T-helper 1 cell treated with Interleukin-12 subunit alpha and Interleukin-12 subunit beta and Interleukin-4 antibody, amounts not matched to agents 30 μg/mL and 1 μg/mL, for 36 hours (primary cell): ENCODE results near the gene COG5.

Experiments
- H3K27ac Mint-ChIP-seq: one replicate; pipeline ENCODE4 v1.8.0; 2021; ENCODE audit warnings: mild to moderate bottlenecking, mixed read lengths
- H3K27me3 Mint-ChIP-seq: one replicate; pipeline ENCODE4 v1.8.0; 2021; ENCODE audit warnings: low read depth, mixed read lengths
- H3K36me3 Mint-ChIP-seq: one replicate; pipeline ENCODE4 v1.8.0; 2021; ENCODE audit warnings: low read depth, mixed read lengths
- H3K4me1 Mint-ChIP-seq: one replicate; pipeline ENCODE4 v1.8.0; 2021; ENCODE audit warnings: low read depth, mixed read lengths
- H3K4me3 Mint-ChIP-seq: one replicate; pipeline ENCODE4 v1.8.0; 2021; ENCODE audit warnings: mild to moderate bottlenecking, moderate library complexity, mixed read lengths
- H3K9me3 Mint-ChIP-seq: one replicate; pipeline ENCODE4 v1.8.0; 2021; ENCODE audit warnings: mixed read lengths

Gene COG5

GRCh38 chr7:107505362-107505761 lies 58.4 kb downstream of the COG5 start:
- peaks cover 13% of the 10 kb centered on the region for H3K4me1 Mint-ChIP-seq
- H3K27me3 Mint-ChIP-seq, result no peaks in the 10 kb centered on the region
- no peak overlapping the region for H3K27ac Mint-ChIP-seq
- peaks cover 5% of the 10 kb centered on the region for H3K9me3 Mint-ChIP-seq
- no peak overlapping the region for H3K4me3 Mint-ChIP-seq
- H3K36me3 Mint-ChIP-seq, result peaks cover 9% of the 10 kb centered on the region

- peaks cover 13% of the 10 kb centered on the region for H3K4me1 Mint-ChIP-seq
- H3K27ac Mint-ChIP-seq, result no peak overlapping the region
- no peaks in the 10 kb centered on the region for H3K27me3 Mint-ChIP-seq
- no peak overlapping the region for H3K4me3 Mint-ChIP-seq
- H3K36me3 Mint-ChIP-seq, result peaks cover 7% of the 10 kb centered on the region
- no peaks in the 10 kb centered on the region for H3K9me3 Mint-ChIP-seq
These were observed 60.0 kb downstream of the COG5 start for GRCh38 chr7:107503687-107504086.

DNA sequence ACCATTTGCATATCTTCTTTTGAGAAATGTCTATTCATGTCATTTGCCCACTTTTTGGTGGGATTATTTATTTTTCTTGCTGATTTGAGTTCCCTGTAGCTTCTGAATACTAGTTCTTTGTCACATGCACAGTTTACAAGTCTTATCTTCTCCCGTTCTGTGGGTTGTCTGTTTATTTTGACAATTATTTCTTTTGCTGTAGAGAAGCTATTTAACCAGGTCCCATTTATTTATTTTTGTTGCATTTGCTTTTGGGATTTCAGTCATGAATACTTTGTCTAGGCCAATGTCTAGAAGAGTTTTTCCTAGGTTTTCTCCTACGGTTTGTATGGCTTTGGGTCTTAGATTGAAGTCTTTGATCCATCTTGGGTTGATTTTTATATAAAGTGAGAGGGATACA lies 60.9 kb downstream of the COG5 start:
- Mint-ChIP-seq H3K4me1 (peaks cover 13% of the 10 kb centered on the region), H3K9me3 (no peaks in the 10 kb centered on the region), H3K27me3 (no peaks in the 10 kb centered on the region), H3K36me3 (peaks cover 5% of the 10 kb centered on the region), H3K4me3 (no peak overlapping the region), H3K27ac (no peak overlapping the region)

DNA sequence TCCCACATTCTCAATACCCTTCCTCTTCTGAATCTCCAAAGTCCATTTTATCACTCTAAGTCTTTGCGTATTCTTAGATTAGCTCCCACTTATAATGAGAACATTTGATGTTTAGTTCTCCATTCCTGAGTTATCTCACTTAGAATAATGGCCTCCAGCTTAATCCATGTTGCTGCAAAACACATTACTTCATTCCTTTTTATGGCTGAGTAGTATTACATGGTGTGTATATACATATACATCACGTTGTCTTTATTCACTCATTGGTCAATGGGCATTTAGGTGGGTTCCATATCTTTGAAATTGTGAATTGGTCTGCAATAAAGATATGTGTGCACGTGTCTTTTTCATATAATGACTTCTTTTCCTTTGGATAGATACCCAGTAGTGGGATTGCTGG lies 61.6 kb downstream of the COG5 start:
- Mint-ChIP-seq H3K4me3 (no peak overlapping the region), H3K27ac (no peak overlapping the region), H3K9me3 (peaks cover 2% of the 10 kb centered on the region), H3K4me1 (peaks cover 13% of the 10 kb centered on the region), H3K27me3 (no peaks in the 10 kb centered on the region), H3K36me3 (peaks cover 5% of the 10 kb centered on the region)

GRCh38 chr7:107501593-107501992 lies 62.1 kb downstream of the COG5 start:
- no peak overlapping the region for H3K4me3 Mint-ChIP-seq
- H3K4me1 Mint-ChIP-seq, result peaks cover 10% of the 10 kb centered on the region
- H3K27me3 Mint-ChIP-seq, result no peaks in the 10 kb centered on the region
- H3K36me3 Mint-ChIP-seq, result peaks cover 5% of the 10 kb centered on the region
- H3K9me3 Mint-ChIP-seq, result peaks cover 4% of the 10 kb centered on the region
- no peak overlapping the region for H3K27ac Mint-ChIP-seq

GRCh38 chr7:107499731-107500130 lies 64.0 kb downstream of the COG5 start:
- Mint-ChIP-seq H3K27ac (no peak overlapping the region), H3K4me1 (peaks cover 7% of the 10 kb centered on the region), H3K36me3 (peaks cover 1% of the 10 kb centered on the region), H3K9me3 (peaks cover 4% of the 10 kb centered on the region), H3K4me3 (no peak overlapping the region), H3K27me3 (no peaks in the 10 kb centered on the region)

DNA sequence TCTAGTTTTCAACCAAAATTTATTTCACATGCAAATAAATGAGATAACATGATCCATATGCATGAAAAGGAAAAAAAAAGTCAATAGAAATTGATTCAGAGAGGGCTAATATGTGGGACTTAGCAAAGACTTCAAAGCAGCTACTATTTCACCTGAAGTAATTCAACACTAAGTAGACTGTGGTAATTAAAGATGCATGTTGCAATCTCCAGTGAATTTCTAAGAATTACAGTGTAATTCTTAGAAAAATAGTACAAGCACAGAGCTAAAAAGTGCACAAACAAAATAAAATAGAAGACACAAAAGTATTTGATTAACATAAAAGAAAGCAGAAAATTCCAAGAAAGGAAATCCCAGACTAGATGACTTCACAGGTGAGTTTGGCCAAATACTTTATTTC lies 68.2 kb downstream of the COG5 start:
- Mint-ChIP-seq H3K27me3 (no peaks in the 10 kb centered on the region), H3K4me1 (peaks cover 5% of the 10 kb centered on the region), H3K4me3 (no peak overlapping the region), H3K36me3 (peaks cover 3% of the 10 kb centered on the region), H3K27ac (no peak overlapping the region), H3K9me3 (peaks cover 4% of the 10 kb centered on the region)

- peaks cover 5% of the 10 kb centered on the region for H3K4me1 Mint-ChIP-seq
- H3K27me3 Mint-ChIP-seq, result no peaks in the 10 kb centered on the region
- no peak overlapping the region for H3K27ac Mint-ChIP-seq
- peaks cover 4% of the 10 kb centered on the region for H3K9me3 Mint-ChIP-seq
- no peak overlapping the region for H3K4me3 Mint-ChIP-seq
- H3K36me3 Mint-ChIP-seq, result peaks cover 5% of the 10 kb centered on the region
These were observed 68.8 kb downstream of the COG5 start for GRCh38 chr7:107494884-107495283.

DNA sequence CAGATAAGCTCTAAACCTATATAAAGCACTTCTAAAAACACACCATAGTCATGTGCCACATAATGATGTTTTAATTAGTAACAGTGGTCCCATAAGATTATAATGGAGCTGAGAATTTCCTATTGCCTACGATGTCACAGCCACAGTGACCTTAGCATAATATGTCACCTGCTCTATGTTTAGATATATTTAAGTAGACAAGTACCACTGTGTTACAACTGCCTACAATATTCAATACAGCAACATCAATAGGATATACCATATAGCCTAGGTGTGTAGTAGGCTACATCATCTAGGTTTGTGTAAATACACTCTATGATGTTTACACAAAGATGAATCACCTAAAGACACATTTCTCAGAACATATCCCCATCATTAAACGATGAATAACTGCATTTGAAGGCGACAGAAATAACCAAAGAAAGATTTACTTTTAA lies 69.4 kb downstream of the COG5 start:
- H3K4me1 Mint-ChIP-seq, result peaks cover 5% of the 10 kb centered on the region

DNA sequence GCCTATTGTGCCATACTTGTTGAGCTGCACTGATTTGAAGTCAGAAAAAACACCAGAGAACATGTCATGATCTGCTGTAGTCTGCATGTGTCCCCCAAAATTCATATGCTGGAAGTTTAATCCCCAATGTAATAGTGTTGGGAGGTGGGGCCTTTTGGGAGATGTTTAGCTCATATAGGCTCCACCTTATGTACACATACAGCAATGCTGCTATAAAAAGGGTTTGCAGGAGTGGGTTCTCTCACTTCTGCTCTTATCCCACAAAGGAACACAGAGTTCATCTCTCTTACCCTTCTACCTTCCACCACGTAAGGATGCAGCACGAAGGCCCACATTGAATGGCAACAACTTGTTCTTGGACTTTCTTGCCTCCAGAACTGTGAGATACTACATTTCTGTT lies 70.8 kb downstream of the COG5 start:
- no peaks in the 10 kb centered on the region for H3K27me3 Mint-ChIP-seq
- H3K4me1 Mint-ChIP-seq, result peaks cover 5% of the 10 kb centered on the region
- H3K4me3 Mint-ChIP-seq, result no peak overlapping the region

More for the DNA sequence above, 69.4 kb downstream of the COG5 start:
- Mint-ChIP-seq H3K27me3 (no peaks in the 10 kb centered on the region), H3K27ac (no peak overlapping the region), H3K36me3 (peaks cover 5% of the 10 kb centered on the region), H3K4me3 (no peak overlapping the region), H3K9me3 (peaks cover 4% of the 10 kb centered on the region)

DNA sequence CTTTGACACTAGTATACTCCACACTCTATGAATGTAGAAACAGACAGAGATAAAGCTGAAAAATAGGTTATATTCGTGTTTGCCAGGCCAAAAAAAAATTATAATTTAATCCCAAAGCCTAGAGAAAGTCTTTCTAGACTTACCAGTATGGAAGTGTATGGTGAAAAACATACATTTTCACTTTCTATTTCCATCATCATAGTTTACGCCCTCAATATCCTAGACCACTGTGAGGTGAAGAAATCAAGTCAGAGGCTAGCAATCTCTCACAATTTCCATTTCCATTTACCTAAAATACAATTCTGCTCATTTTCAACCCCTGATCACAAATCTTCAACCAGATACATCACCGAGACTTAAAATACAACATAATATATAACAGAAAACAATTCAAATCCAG lies 77.7 kb downstream of the COG5 start:
- peaks cover 4% of the 10 kb centered on the region for H3K36me3 Mint-ChIP-seq
- no peaks in the 10 kb centered on the region for H3K9me3 Mint-ChIP-seq
- H3K27me3 Mint-ChIP-seq, result no peaks in the 10 kb centered on the region
- H3K4me1 Mint-ChIP-seq, result peaks cover 8% of the 10 kb centered on the region
- H3K27ac Mint-ChIP-seq, result no peak overlapping the region
- H3K4me3 Mint-ChIP-seq, result no peak overlapping the region

More for the DNA sequence above, 70.8 kb downstream of the COG5 start:
- Mint-ChIP-seq H3K36me3 (peaks cover 6% of the 10 kb centered on the region), H3K27ac (no peak overlapping the region), H3K9me3 (peaks cover 4% of the 10 kb centered on the region)

DNA sequence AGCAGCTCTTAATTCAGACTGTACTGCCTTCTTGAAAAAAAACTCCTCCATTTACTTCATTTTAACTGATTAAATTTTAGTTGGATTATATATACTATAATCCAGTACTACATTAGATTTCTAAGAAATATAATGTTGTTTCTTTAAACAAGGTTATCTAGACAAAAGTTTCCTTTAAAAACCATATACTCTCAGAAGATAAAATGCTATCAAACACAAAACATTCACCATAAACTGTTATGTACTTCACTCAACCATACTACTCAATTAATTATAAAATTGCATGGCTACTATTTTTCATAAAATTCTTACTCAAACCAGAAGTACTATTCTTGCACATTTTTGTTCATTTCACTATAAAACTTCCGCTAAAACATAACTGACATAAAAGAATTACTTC lies 81.1 kb downstream of the COG5 start:
- no peak overlapping the region for H3K27ac Mint-ChIP-seq
- no peaks in the 10 kb centered on the region for H3K27me3 Mint-ChIP-seq
- peaks cover 8% of the 10 kb centered on the region for H3K4me1 Mint-ChIP-seq
- H3K4me3 Mint-ChIP-seq, result no peak overlapping the region
- no peaks in the 10 kb centered on the region for H3K36me3 Mint-ChIP-seq
- H3K9me3 Mint-ChIP-seq, result no peaks in the 10 kb centered on the region

DNA sequence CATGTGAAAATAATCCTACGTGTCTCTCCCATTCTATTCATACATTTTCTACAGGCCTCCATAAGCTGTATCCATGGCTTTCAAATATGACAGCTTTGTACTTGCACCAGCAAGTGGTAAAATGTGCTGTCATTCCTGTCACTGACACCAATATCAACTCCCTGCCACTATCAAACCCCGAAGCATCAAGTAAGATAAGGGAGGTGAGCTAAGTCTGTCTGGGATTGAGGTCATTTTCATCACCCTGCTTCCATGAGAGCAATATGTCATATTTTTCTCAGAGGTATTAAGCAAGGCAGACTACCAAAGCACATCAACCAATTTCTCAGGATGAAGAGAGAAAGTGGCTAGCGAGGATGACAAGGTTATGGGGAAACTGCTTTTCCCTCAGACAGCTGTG lies 82.8 kb downstream of the COG5 start:
- H3K9me3 Mint-ChIP-seq, result no peaks in the 10 kb centered on the region
- H3K36me3 Mint-ChIP-seq, result no peaks in the 10 kb centered on the region
- peaks cover 5% of the 10 kb centered on the region for H3K4me1 Mint-ChIP-seq
- H3K4me3 Mint-ChIP-seq, result no peak overlapping the region
- no peaks in the 10 kb centered on the region for H3K27me3 Mint-ChIP-seq
- H3K27ac Mint-ChIP-seq, result no peak overlapping the region

GRCh38 chr7:107479303-107479702 lies 84.4 kb downstream of the COG5 start:
- H3K36me3 Mint-ChIP-seq, result no peaks in the 10 kb centered on the region
- no peaks in the 10 kb centered on the region for H3K4me1 Mint-ChIP-seq
- H3K27me3 Mint-ChIP-seq, result no peaks in the 10 kb centered on the region
- no peak overlapping the region for H3K4me3 Mint-ChIP-seq
- H3K27ac Mint-ChIP-seq, result no peak overlapping the region
- H3K9me3 Mint-ChIP-seq, result no peaks in the 10 kb centered on the region

GRCh38 chr7:107474104-107474521 lies 89.6 kb downstream of the COG5 start:
- peaks cover 5% of the 10 kb centered on the region for H3K4me1 Mint-ChIP-seq
- H3K36me3 Mint-ChIP-seq, result no peaks in the 10 kb centered on the region
- H3K27me3 Mint-ChIP-seq, result no peaks in the 10 kb centered on the region
- no peaks in the 10 kb centered on the region for H3K9me3 Mint-ChIP-seq
- H3K4me3 Mint-ChIP-seq, result no peak overlapping the region
- no peak overlapping the region for H3K27ac Mint-ChIP-seq

DNA sequence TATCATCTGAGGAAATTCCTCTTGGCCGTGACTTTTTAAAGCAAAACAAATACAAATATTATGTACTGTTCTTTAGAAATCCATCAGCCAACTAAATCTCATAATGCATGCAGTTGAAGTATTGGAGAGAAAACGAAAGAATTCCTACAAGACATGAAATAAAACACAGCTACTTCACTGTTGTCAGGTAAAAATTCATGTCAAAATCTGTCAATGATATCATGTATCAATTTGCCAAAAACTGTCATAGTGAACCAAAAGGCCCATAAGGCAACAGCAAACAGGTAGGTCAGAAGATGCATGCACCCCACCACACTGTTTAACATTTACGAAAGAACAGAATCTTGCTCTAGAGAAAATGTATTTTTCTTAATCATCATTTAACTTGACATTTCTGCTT lies 91.6 kb downstream of the COG5 start:
- H3K4me3 Mint-ChIP-seq, result no peak overlapping the region
- no peaks in the 10 kb centered on the region for H3K36me3 Mint-ChIP-seq
- H3K27me3 Mint-ChIP-seq, result no peaks in the 10 kb centered on the region
- H3K9me3 Mint-ChIP-seq, result no peaks in the 10 kb centered on the region
- peaks cover 5% of the 10 kb centered on the region for H3K4me1 Mint-ChIP-seq
- H3K27ac Mint-ChIP-seq, result no peak overlapping the region
